GM18909 (cell line): Measurements from ENCODE around the gene CASP9.

Experiments used
- ATAC-seq: cut with Tn5 transposase; IDR thresholded peaks from one replicate; pipeline ENCODE4 v1.9.1; 2021; ENCODE audit warnings: mild to moderate bottlenecking; ENCODE audit not compliant: unreplicated experiment, poor library complexity

The CASP9 gene

GRCh38 chr1:15452866-15453571, 71.0 kb downstream of the CASP9 start:
- ATAC-seq, result no peak

GRCh38 chr1:15452216-15452615, 71.8 kb downstream of the CASP9 start:
- no peak for ATAC-seq

- ATAC-seq, result no peak
Observed at GRCh38 chr1:15451014-15451722, 72.8 kb downstream of the CASP9 start.

- no peak for ATAC-seq
Observed at GRCh38 chr1:15449567-15449966, 74.4 kb downstream of the CASP9 start.

GRCh38 chr1:15448877-15449462, 75.0 kb downstream of the CASP9 start:
- ATAC-seq, result no peak

DNA sequence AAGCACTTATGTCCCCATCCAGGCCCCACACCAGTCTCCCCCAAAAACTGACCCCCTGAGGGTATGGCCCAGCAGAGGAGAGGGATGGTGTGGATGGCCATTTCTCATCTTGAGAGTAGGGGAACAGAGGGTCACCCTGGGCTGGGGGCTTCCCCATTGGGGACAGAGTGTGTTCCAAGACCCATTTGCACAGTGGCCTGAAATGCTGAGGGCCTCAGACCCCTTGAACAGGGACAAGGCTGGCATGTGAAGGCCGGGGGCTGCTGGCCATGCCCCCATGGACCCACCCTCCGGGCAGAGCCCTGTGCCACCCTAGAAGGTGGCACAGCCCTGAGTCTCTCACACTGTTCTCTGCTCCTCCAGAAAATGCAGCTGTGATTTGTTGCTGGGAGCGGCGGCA, 77.8 kb downstream of the CASP9 start:
- ATAC-seq, result no peak

DNA sequence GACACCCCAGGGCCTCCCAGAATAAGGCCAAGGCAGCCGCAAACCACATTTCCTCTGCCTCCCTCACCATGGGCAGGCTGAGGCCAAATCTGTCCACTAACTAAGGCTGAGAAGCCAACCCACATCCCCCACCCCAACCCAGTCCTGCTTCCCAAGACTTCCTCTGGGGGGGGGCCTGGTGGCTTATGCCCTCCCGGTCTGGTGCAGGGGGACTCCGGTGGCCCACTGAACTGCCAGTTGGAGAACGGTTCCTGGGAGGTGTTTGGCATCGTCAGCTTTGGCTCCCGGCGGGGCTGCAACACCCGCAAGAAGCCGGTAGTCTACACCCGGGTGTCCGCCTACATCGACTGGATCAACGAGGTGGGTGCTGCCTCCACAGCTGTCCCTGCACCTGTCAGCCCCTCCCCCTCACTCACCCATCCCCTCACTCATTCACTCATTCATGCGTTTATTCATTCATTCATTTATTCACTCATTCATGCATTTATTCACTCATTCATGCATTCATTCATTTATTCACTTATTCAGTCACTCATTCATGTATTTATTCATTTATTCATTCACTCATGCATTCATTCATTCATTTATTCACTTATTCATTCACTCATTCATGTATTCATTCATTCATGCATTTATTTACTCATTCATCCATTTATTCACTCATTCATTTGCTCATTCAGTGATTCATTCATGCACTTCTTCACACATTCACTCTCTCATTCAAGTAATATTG, 78.5 kb downstream of the CASP9 start:
- ATAC-seq, result no peak

DNA sequence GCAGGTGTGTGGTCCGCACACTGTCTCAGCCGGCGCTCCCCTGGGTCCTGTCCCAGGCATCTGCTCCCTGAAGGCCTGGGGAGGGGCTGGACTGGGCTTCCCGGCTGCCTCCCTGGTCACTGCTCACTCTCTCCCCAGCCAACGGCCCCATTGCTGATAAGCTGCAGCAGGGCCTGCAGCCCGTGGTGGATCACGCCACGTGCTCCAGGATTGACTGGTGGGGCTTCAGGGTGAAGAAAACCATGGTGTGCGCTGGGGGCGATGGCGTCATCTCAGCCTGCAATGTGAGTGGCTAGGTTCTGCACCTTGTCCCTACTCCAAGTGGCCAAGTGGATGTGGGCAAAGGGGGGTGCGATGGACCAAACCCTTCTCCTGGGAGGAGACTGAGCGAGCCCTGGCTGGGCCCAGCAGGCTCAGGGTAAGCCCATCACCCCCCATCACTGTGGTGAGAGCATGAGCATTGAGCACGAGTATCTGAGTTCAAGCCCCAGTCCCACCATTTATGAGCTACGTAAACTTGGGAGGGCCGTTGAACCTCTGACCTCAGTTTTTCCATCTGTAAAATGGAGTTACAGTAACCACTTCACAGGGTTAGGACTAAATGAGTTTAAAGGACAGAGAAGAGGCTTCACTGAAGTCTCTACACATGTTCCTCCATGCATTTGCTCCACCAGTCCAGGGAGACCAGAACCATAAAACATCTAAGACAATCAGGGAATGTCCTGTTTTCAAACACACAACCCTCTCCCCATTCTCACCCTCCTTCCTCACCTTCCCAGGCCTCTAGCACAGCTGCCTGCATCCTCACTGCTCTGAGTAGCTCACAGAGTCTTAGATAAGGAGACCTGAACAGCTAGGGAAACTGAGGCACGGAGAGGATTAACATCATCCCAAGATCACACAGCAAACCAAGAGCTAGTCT, 79.3 kb downstream of the CASP9 start:
- ATAC-seq, result no peak

GRCh38 chr1:15443281-15443680, 80.7 kb downstream of the CASP9 start:
- no peak for ATAC-seq

DNA sequence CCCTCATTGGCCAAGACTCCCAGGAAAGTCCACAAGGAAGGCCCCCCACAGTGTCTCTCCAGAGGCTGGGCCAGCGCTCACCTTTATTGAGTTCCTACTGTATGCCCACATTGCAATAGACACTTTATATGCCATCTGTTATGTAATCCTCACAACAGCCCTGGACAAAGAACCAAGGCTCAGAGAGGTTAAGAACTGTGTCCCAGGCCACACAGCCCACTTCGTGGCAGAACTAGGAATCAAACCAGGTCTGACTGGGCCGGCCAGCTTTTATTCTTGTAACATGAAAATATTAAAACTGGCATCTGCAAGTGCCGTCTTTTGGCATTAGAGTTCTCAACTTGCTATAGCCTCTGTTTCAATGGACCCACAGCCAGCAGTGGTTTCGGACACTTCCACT, 81.3 kb downstream of the CASP9 start:
- ATAC-seq, result no peak

DNA sequence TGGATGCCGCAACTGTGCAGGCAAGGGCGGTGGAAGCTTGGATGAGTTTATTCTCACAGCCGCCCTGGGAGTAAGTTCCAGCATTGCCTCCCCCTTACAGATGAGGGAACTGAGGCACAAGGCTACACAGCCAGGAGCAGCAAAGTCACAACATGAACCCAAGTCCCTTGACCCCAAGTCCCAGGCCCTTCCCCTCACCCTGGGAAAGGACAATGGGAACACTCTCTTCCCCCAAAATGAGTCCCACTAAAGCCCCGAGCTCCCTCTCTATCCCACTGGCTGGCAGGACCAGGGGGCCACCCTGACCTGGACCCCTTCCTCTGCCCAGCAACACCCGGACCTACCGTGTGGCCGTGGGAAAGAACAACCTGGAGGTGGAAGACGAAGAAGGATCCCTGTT, 81.9 kb downstream of the CASP9 start:
- no peak for ATAC-seq
